Measurements from ENCODE around the gene DPPA5. TPM values are rescaled to one million over a fixed set of nuclear protein-coding genes. Genes with fewer than 3 reads are reported as not detected.
"Not testable (repeated sequence)": the region's sequence is repeated elsewhere in the genome, so short reads cannot be mapped to it uniquely, and the experiment has no call there.

The DPPA5 gene
- total RNA-seq, result not detected in 2 replicates

GRCh38 chr6:73353636-73354593, at the start of gene DPPA5:
Gene DPPA5, minus strand, starts transcription at chr6:73354276. Its CDS starts 51 bp downstream, at chr6:73354225.
- DNase-seq (ENCODE audit: low read depth, low spot score), result no peak

- no peak for DNase-seq (ENCODE audit: low read depth, low spot score)
These were observed 46.6 kb upstream of the DPPA5 start for GRCh38 chr6:73400656-73401055.

- DNase-seq (ENCODE audit: low read depth, low spot score), result no peak
These were observed 41.8 kb upstream of the DPPA5 start for GRCh38 chr6:73395875-73396274.

- DNase-seq (ENCODE audit: low read depth, low spot score), result no peak
These were observed 40.7 kb upstream of the DPPA5 start, which contains the start of gene DDX43 for GRCh38 chr6:73394577-73395354. Gene DDX43, plus strand, starts transcription at chr6:73394828. Its CDS starts 78 bp downstream, at chr6:73394906.

GRCh38 chr6:73393278-73393677, 39.2 kb upstream of the DPPA5 start:
- DNase-seq (ENCODE audit: low read depth, low spot score), result no peak

- DNase-seq (ENCODE audit: low read depth, low spot score), result not testable (repeated sequence)
These were observed 38.1 kb upstream of the DPPA5 start for GRCh38 chr6:73392188-73392587.

GRCh38 chr6:73391675-73392074, 37.6 kb upstream of the DPPA5 start:
- no peak for DNase-seq (ENCODE audit: low read depth, low spot score)

GRCh38 chr6:73389854-73390253, 35.8 kb upstream of the DPPA5 start:
- no peak for DNase-seq (ENCODE audit: low read depth, low spot score)

GRCh38 chr6:73388800-73389512, 34.9 kb upstream of the DPPA5 start:
- DNase-seq (ENCODE audit: low read depth, low spot score), result no peak

GRCh38 chr6:73388433-73388799, 34.3 kb upstream of the DPPA5 start:
- no peak for DNase-seq (ENCODE audit: low read depth, low spot score)

- DNase-seq (ENCODE audit: low read depth, low spot score), result no peak
These were observed 28.5 kb upstream of the DPPA5 start for GRCh38 chr6:73382462-73383113.

- not testable (repeated sequence) for DNase-seq (ENCODE audit: low read depth, low spot score)
These were observed 27.5 kb upstream of the DPPA5 start for GRCh38 chr6:73381531-73381930.

- DNase-seq (ENCODE audit: low read depth, low spot score), result no peak
These were observed 23.1 kb upstream of the DPPA5 start for GRCh38 chr6:73377225-73377624.

- no peak for DNase-seq (ENCODE audit: low read depth, low spot score)
These were observed 21.1 kb upstream of the DPPA5 start for GRCh38 chr6:73375216-73375615.

GRCh38 chr6:73372516-73372915, 18.4 kb upstream of the DPPA5 start:
- DNase-seq (ENCODE audit: low read depth, low spot score), result no peak

- no peak for DNase-seq (ENCODE audit: low read depth, low spot score)
These were observed 17.9 kb upstream of the DPPA5 start for GRCh38 chr6:73371984-73372383.

GRCh38 chr6:73369563-73369962, 15.5 kb upstream of the DPPA5 start, which contains the start of gene OOEP:
Gene OOEP, minus strand, starts transcription at chr6:73369897. Its CDS starts 105 bp downstream, at chr6:73369792.
- no peak for DNase-seq (ENCODE audit: low read depth, low spot score)

GRCh38 chr6:73369157-73369556, 15.1 kb upstream of the DPPA5 start:
- no peak for DNase-seq (ENCODE audit: low read depth, low spot score)

GRCh38 chr6:73368675-73369074, 14.6 kb upstream of the DPPA5 start:
- DNase-seq (ENCODE audit: low read depth, low spot score), result no peak

GRCh38 chr6:73367761-73368355, 13.8 kb upstream of the DPPA5 start:
- DNase-seq (ENCODE audit: low read depth, low spot score), result no peak

GRCh38 chr6:73364549-73364948, 10.5 kb upstream of the DPPA5 start:
- DNase-seq (ENCODE audit: low read depth, low spot score), result no peak

All from pulmonary artery endothelial cell (primary cell).